Hepatocyte (in vitro differentiated cells): Measurements from ENCODE around the gene RGCC.

ENCODE experiments used
- CTCF ChIP-seq: fragments of 200-600 bp; sonication (generic); IDR thresholded peaks from 2 replicates; pipeline ENCODE4 v1.5.1; 2016; ENCODE audit warnings: antibody characterized with exemption, mild to moderate bottlenecking; ENCODE audit not compliant: poor library complexity
- EZH2 ChIP-seq: fragments of 200-600 bp; sonication (generic); IDR thresholded peaks from 2 replicates; pipeline ENCODE4 v1.6.1; 2016; ENCODE audit warnings: antibody characterized with exemption, mild to moderate bottlenecking, borderline replicate concordance
- EZH2phosphoT487 ChIP-seq: fragments of 200-600 bp; sonication (generic); IDR thresholded peaks from one replicate; pipeline ENCODE4 v1.6.1; 2018; ENCODE audit warnings: antibody characterized with exemption, mild to moderate bottlenecking, low read depth, moderate library complexity; ENCODE audit not compliant: unreplicated experiment, severe bottlenecking

GRCh38 chr13:41502031-41502430 lies 44.7 kb downstream of the RGCC start:
- no peak for TF ChIP-seq CTCF
- TF ChIP-seq EZH2, result no peak
- TF ChIP-seq EZH2phosphoT487, result no peak
